Measurements from ENCODE around the gene MYH11.

DNA sequence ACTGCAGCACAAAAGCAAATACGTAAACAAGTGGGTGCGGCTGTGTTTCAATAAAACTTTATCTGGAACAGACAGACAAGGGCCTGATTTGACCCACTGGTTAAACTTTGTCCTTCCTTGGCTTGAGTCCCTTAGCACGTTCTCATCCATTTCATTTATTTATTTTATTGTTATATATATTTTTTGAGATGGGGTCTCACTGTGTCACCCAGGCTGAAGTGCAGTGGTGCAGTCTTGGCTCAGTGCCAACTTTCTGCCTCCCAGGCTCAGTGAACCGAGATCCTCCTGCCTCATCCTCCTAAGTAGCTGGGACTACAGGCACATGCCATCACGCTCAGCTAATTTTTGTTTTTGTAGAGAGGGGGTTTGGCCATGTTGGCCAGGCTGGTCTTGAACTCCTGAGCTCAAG lies 64.3 kb downstream of the MYH11 start:
- TF ChIP-seq CTCF (IDR thresholded peaks at IDR 0.05) (no peak), POLR2A (IDR thresholded peaks at IDR 0.05) (no peak)
